Gastroesophageal sphincter (tissue), 3 donors: ENCODE results near the gene HEMGN.

Experiments
- EP300 ChIP-seq: sonication (generic); formaldehyde crosslinking; IDR thresholded peaks from one replicate; pipeline ENCODE4 v1.6.1; 2017; ENCODE audit warnings: antibody characterized with exemption, mild to moderate bottlenecking
- POLR2AphosphoS5 ChIP-seq: sonication (generic); formaldehyde crosslinking; IDR thresholded peaks from one replicate; pipeline ENCODE4 v1.6.1; 2017; ENCODE audit warnings: antibody characterized with exemption
- TF ChIP-seq, protein P1 (sequence below), 4 experiments: fragments of 200-600 bp in 2 of 4; fragments of 450-650 bp in 2 of 4; sonication (generic) in 1 of 4; IDR thresholded peaks; one replicate each; pipeline ENCODE4 v1.5.1; 2017 to 2019; ENCODE audit warnings: antibody characterized with exemption in 4 of 4, mild to moderate bottlenecking in 2 of 4, moderate library complexity in 2 of 4

DNA sequence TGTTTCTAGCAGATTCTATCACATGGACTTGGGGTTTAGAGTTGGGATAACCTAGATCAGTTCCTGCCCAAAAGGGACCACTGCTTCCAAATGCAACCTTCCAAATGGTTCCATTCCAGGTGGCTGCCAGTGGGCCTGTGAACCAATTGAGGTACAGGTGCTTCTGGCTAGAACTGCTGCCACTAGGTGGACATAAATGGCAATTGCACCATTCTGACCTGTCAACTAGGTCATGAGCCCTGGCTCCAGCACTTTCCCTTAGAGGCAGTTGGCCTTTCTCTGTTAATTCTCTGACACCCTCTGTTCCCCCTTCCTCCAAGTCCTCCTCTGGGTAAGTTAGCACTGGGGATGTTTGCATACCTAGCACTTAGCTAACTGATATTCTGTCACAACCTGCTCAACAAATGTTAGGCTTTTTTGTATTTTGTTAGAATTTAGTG lies 16.6 kb upstream of the HEMGN start:
- TF ChIP-seq EP300 (no peak), POLR2AphosphoS5 (no peak)
- TF ChIP-seq, protein P1, sequence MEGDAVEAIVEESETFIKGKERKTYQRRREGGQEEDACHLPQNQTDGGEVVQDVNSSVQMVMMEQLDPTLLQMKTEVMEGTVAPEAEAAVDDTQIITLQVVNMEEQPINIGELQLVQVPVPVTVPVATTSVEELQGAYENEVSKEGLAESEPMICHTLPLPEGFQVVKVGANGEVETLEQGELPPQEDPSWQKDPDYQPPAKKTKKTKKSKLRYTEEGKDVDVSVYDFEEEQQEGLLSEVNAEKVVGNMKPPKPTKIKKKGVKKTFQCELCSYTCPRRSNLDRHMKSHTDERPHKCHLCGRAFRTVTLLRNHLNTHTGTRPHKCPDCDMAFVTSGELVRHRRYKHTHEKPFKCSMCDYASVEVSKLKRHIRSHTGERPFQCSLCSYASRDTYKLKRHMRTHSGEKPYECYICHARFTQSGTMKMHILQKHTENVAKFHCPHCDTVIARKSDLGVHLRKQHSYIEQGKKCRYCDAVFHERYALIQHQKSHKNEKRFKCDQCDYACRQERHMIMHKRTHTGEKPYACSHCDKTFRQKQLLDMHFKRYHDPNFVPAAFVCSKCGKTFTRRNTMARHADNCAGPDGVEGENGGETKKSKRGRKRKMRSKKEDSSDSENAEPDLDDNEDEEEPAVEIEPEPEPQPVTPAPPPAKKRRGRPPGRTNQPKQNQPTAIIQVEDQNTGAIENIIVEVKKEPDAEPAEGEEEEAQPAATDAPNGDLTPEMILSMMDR (IDR thresholded peaks at IDR 0.05), result peak in 1 of 4 experiments; percentile 30
